HL-60 (cell line): ENCODE measurements around the gene MELTF.

Source experiments
- DNase-seq, 2 experiments: peaks; one replicate each; pipeline ENCODE4 v3.0.0-alpha.2; 2010 to 2020; ENCODE audit warnings: low read depth in 1 of 2, low spot score in 1 of 2
- H3K27ac ChIP-seq: fragments of 250-450 bp; sonication (Bioruptor Pico); replicated peaks from 2 replicates; pipeline ENCODE4 v1.5.1; 2020; ENCODE audit warnings: mild to moderate bottlenecking, moderate library complexity
- H3K27me3 ChIP-seq: fragments of 250-450 bp; sonication (Bioruptor Pico); 2 replicates; pipeline ENCODE4 v1.5.1; 2021; ENCODE audit warnings: mild to moderate bottlenecking, moderate library complexity; ENCODE audit not compliant: insufficient read depth, poor library complexity, severe bottlenecking
- H3K4me3 ChIP-seq: replicated peaks from 2 replicates; pipeline ENCODE4 v1.5.1; 2011; ENCODE audit warnings: mild to moderate bottlenecking, control low read depth, low read length; ENCODE audit not compliant: insufficient read depth
- CTCF ChIP-seq: IDR thresholded peaks from one replicate; pipeline ENCODE4 v1.5.1; 2011; ENCODE audit warnings: low read length, control low read depth, inconsistent platforms; ENCODE audit not compliant: insufficient read depth
- GABPA ChIP-seq: IDR thresholded peaks from 2 replicates; pipeline ENCODE4 v1.6.1; 2012; ENCODE audit warnings: low read depth
- POLR2AphosphoS5 ChIP-seq: IDR thresholded peaks from 2 replicates; pipeline ENCODE4 v1.6.1; 2012; ENCODE audit warnings: low read depth
- SPI1 ChIP-seq: IDR thresholded peaks from 2 replicates; pipeline ENCODE4 v1.6.1; 2012; ENCODE audit warnings: low read depth, mild to moderate bottlenecking, borderline replicate concordance
- long read RNA-seq: library from polyadenylated mRNA; unstranded; transcript quantifications from one replicate; pipeline ENCODE4 v2.0.0, GENCODE V29; 2020
- TF ChIP-seq, protein P1 (sequence below): IDR thresholded peaks from 2 replicates; pipeline ENCODE4 v1.6.1; 2012; ENCODE audit warnings: low read depth; ENCODE audit not compliant: insufficient replicate concordance

The MELTF gene
- long read RNA-seq: 0 reads

DNA sequence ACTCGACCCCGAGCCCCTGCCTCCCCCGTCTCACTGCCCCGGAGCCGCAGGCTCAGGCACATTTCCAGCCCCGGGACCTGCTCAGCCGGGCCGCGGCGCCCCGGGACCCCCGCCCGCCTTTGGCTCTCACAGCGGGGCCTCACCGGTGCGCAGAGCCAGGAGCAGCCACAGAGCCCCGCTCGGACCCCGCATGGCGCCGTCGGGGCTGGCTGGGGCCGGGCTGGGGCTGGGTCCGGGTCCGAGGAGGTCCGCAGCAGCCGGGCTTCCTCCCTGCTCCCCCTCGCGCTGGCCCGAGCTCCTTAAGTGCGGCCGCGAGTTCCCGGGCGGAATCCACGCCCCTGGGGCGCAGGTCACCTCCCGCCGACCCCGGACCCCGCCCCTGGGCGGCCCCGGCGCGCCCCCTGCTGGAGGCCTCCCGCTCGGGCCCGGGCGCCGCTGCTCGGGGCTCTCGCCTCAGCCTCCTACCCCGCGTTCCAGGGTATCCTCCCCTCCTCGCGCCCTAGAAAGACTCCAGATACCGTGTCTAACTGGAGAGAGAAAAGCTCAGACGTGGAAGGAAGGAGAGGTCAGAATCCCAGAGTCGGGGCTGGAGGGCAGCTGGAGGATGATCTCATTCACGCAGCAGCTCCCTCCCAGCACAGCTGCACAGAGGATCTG is at the start of gene MELTF:
Gene MELTF, minus strand, starts transcription at position 307 of the 657 bp plus-strand sequence. Its CDS starts 115 bp downstream, at position 192.
- Histone ChIP-seq H3K4me3 (peak within 1 kb of the TSS; percentile 46), H3K27me3 (peaks cover 4% of the 10 kb centered on the region), H3K27ac (no peak within 1 kb of the TSS)
- DNase-seq: peak; percentile 31 to 58
- peak; percentile 21 for TF ChIP-seq CTCF
- TF ChIP-seq POLR2AphosphoS5: no peak
- TF ChIP-seq SPI1: no peak
- TF ChIP-seq, protein P1, sequence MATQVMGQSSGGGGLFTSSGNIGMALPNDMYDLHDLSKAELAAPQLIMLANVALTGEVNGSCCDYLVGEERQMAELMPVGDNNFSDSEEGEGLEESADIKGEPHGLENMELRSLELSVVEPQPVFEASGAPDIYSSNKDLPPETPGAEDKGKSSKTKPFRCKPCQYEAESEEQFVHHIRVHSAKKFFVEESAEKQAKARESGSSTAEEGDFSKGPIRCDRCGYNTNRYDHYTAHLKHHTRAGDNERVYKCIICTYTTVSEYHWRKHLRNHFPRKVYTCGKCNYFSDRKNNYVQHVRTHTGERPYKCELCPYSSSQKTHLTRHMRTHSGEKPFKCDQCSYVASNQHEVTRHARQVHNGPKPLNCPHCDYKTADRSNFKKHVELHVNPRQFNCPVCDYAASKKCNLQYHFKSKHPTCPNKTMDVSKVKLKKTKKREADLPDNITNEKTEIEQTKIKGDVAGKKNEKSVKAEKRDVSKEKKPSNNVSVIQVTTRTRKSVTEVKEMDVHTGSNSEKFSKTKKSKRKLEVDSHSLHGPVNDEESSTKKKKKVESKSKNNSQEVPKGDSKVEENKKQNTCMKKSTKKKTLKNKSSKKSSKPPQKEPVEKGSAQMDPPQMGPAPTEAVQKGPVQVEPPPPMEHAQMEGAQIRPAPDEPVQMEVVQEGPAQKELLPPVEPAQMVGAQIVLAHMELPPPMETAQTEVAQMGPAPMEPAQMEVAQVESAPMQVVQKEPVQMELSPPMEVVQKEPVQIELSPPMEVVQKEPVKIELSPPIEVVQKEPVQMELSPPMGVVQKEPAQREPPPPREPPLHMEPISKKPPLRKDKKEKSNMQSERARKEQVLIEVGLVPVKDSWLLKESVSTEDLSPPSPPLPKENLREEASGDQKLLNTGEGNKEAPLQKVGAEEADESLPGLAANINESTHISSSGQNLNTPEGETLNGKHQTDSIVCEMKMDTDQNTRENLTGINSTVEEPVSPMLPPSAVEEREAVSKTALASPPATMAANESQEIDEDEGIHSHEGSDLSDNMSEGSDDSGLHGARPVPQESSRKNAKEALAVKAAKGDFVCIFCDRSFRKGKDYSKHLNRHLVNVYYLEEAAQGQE: no peak
- no peak for TF ChIP-seq GABPA

- no peak for DNase-seq
- H3K4me3 ChIP-seq: no peak overlapping the region
- no peak for TF ChIP-seq CTCF
- no peak for TF ChIP-seq POLR2AphosphoS5
- TF ChIP-seq, protein P1: no peak
- no peak for TF ChIP-seq SPI1
- no peak for TF ChIP-seq GABPA
Measured at GRCh38 chr3:197076415-197076814, 46.8 kb upstream of the MELTF start.

GRCh38 chr3:197068077-197068476 is 38.5 kb upstream of the MELTF start:
- Histone ChIP-seq H3K27ac (no peak overlapping the region), H3K4me3 (no peak overlapping the region)

More at GRCh38 chr3:197076415-197076814, 46.8 kb upstream of the MELTF start:
- Histone ChIP-seq H3K27ac (no peak overlapping the region), H3K27me3 (no peaks in the 10 kb centered on the region)

More at GRCh38 chr3:197068077-197068476, 38.5 kb upstream of the MELTF start:
- H3K27me3 ChIP-seq: no peaks in the 10 kb centered on the region
- DNase-seq: no peak
- TF ChIP-seq CTCF (no peak), SPI1 (no peak), POLR2AphosphoS5 (no peak), GABPA (no peak)
